GM12865 (cell line): ENCODE results near the gene MYOG.

Experiments used
- DNase-seq: peaks from one replicate; pipeline ENCODE4 v3.0.0; 2010; ENCODE audit warnings: low read depth
- H3K4me3 ChIP-seq: 2 replicates; pipeline ENCODE4 v1.5.1; 2011; ENCODE audit warnings: mild to moderate bottlenecking, low read depth, low read length, control low read depth
- CTCF ChIP-seq: IDR thresholded peaks from 2 replicates; pipeline ENCODE4 v1.5.1; 2011; ENCODE audit warnings: low read length, control low read depth, low read depth, inconsistent platforms; ENCODE audit not compliant: insufficient read depth; ENCODE audit errors: missing control alignments

The MYOG gene

GRCh38 chr1:203040513-203041275 is 45.1 kb downstream of the MYOG start:
- no peak for TF ChIP-seq CTCF
- no peak for DNase-seq

DNA sequence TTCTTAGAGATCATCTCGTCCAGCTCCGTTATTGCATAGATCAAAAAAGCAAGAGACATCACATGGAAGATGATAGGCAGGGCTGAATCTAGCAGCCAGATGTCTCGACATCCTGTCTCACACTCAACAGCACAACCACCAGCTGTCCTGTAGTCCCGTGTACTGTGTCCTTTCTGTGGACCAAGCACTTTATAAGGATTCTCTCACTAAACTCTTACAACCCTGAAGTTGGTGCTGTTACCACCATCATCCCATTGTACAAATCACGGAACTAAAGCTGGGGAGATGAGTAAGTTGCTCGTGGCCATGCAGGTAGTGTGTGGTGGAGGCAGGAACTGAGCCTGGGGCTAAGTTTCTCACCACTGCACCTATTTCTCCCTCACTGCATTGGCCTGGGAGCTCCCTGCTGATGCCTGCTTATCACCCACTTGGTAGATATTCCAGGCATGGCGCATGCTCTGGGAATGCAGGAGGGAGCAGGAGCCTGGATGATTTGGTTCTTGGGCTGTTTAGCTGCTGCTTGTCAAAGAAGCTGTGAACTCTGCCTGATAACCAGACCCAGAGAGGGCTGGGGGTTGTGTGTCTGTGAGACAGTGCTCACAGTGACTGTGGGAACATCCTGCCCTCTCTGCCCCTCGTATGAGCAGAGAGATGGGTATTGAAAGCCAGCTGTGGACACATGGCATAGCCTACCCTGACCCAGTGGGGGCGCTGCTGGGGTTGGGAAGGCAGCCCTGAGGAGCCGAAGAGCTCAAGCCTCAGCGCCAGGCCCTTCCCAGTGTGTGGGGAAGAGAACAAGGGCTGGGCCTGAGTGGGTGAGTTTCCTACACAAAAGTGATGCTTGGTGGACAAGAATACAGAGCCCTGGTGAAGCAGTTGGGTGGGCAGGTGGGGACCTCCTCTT is 46.0 kb downstream of the MYOG start:
- DNase-seq, result no peak
- no peak for TF ChIP-seq CTCF
- no peak overlapping the region for H3K4me3 ChIP-seq

More at GRCh38 chr1:203040513-203041275, 45.1 kb downstream of the MYOG start:
- H3K4me3 ChIP-seq, result no peak overlapping the region

- peak; percentile 67 for DNase-seq
- no peak overlapping the region for H3K4me3 ChIP-seq
Measured at GRCh38 chr1:203038891-203039608, 46.8 kb downstream of the MYOG start.

DNA sequence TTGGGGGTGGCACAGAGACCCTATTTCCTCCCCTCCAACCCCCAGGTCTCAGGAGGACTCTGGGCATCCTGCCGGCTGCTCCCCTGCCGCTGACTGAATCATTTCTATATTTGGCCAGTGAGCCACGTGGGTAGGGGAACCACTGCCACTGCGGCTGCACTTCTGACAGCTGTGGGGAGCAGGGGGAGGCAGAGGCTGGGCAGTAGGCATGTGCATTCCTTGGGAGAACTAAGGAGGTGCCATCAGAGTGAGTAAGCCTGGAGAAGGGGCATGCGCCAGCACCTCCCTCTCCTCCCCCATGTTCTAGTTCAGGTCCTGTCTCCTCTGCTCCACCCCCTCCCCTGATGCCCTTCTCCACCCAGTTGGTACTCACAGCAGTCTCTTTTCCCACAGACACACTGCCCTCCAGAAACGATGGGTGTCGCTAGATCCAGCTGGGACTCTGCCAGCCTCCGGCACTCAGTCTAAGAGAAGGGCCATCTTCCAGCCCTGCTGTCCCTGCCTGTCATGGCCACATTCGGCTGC is 47.5 kb downstream of the MYOG start:
- no peak for TF ChIP-seq CTCF
- no peak overlapping the region for H3K4me3 ChIP-seq
- DNase-seq, result peak; percentile 28

More at GRCh38 chr1:203038891-203039608, 46.8 kb downstream of the MYOG start:
- peak; percentile 91 for TF ChIP-seq CTCF

GRCh38 chr1:203037509-203038190 is 48.2 kb downstream of the MYOG start:
- no peak for TF ChIP-seq CTCF
- no peak for DNase-seq
- H3K4me3 ChIP-seq, result no peak overlapping the region

GRCh38 chr1:203036537-203036936 is 49.3 kb downstream of the MYOG start:
- H3K4me3 ChIP-seq, result no peak overlapping the region
- no peak for DNase-seq
- TF ChIP-seq CTCF, result no peak
